Natural killer cell (primary cell): ENCODE data around the gene MED13L. TPM values are rescaled to one million over a fixed set of nuclear protein-coding genes. Genes with fewer than 3 reads are reported as not detected.

Source experiments
- ATAC-seq, 3 donors: fragments of 150-1000 bp in 2 of 3; fragments of 200-7000 bp in 1 of 3; cut with Tn5 transposase; 1 replicate in 1 of 3; 2 replicates in 2 of 3; pipeline ENCODE4 v1.10.0; 2021; ENCODE audit warnings: mild to moderate bottlenecking in 2 of 3, moderate library complexity in 2 of 3
- DNase-seq, 2 donors: peaks; one replicate each; pipeline versions ENCODE4 v3.0.0 to v3.0.0-alpha.2; 2013 to 2021; ENCODE audit warnings: mixed read lengths in 1 of 2
- H3K27ac ChIP-seq: one replicate; pipeline ENCODE4 v1.5.1; 2013; ENCODE audit warnings: mild to moderate bottlenecking, low read length
- H3K27me3 ChIP-seq: one replicate; pipeline ENCODE4 v1.6.1; 2013; ENCODE audit warnings: low read length; ENCODE audit not compliant: control insufficient read depth, insufficient read depth
- H3K36me3 ChIP-seq: one replicate; pipeline ENCODE4 v1.6.1; 2013; ENCODE audit warnings: low read length; ENCODE audit not compliant: control insufficient read depth, insufficient read depth
- H3K4me1 ChIP-seq: one replicate; pipeline ENCODE4 v1.6.1; 2013; ENCODE audit warnings: low read length; ENCODE audit not compliant: control insufficient read depth, insufficient read depth
- H3K4me3 ChIP-seq: one replicate; pipeline ENCODE4 v1.5.1; 2013; ENCODE audit warnings: low read length
- H3K9me3 ChIP-seq: one replicate; pipeline ENCODE4 v1.6.1; 2013; ENCODE audit warnings: low read length; ENCODE audit not compliant: control insufficient read depth, insufficient read depth
- H3K27ac Mint-ChIP-seq, 2 donors: one replicate each; pipeline ENCODE4 v1.8.0; 2022; ENCODE audit warnings: mild to moderate bottlenecking in 2 of 2, mixed read lengths in 2 of 2, moderate library complexity in 1 of 2
- H3K27me3 Mint-ChIP-seq, 2 donors: one replicate each; pipeline ENCODE4 v1.8.0; 2022; ENCODE audit warnings: low read depth in 2 of 2, mixed read lengths in 2 of 2
- H3K36me3 Mint-ChIP-seq: one replicate; pipeline ENCODE4 v1.8.0; 2022; ENCODE audit warnings: mixed read lengths
- H3K4me1 Mint-ChIP-seq, 2 donors: one replicate each; pipeline ENCODE4 v1.8.0; 2022; ENCODE audit warnings: mixed read lengths in 2 of 2
- H3K4me3 Mint-ChIP-seq: one replicate; pipeline ENCODE4 v1.8.0; 2022; ENCODE audit warnings: mild to moderate bottlenecking, moderate library complexity, mixed read lengths
- H3K9me3 Mint-ChIP-seq, 2 donors: one replicate each; pipeline ENCODE4 v1.8.0; 2022; ENCODE audit warnings: mixed read lengths in 2 of 2
- WGBS: methylation state at CpG from one replicate; pipeline ENCODE4 v1.1.7; 2013; ENCODE audit warnings: missing lambda C conversion rate; ENCODE audit not compliant: insufficient coverage; 5-methylcytosine and 5-hydroxymethylcytosine counted together
- intact Hi-C: fragments of 100-400 bp; cut with micrococcal nuclease; formaldehyde crosslinking; loops from one replicate; pipeline ENCODE4 v1.14.2; 2022
- total RNA-seq, 4 donors: library from RNA; stranded (reverse); fragments of 120-200 nt in 1 of 4; gene quantifications; one replicate each; pipeline versions ENCODE4 v1.2.3 to v1.2.4, GENCODE V29; 2013 to 2022
- TF ChIP-seq, protein P1 (sequence below): fragments of 200-600 bp; IDR thresholded peaks from one replicate; pipeline ENCODE4 v1.8.0; 2022; ENCODE audit warnings: antibody characterized with exemption

Gene MED13L
- total RNA-seq, 3 donors from 2014 or later (not counting 1 experiment from before 2014, with no cell fraction given): 237 to 316 (median 240) TPM

DNA sequence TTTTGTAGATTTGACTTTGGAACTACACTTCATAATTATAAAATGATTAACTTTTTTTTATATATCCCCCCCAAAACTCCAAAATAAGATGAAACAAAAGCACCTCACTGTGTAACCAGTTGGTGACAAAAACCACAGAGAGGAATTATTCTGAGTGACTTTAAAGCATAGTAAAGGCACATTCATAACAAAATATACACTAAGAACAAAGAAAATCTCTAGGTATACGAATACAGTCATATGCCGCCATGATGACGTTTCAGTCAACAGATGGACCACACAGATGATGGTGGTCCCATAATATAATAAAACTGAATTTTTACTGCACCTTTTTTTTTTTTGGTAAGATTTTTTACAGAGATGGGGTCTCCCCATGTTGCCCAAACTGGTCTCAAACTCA lies 70.7 kb downstream of the MED13L start:
- TF ChIP-seq, protein P1, sequence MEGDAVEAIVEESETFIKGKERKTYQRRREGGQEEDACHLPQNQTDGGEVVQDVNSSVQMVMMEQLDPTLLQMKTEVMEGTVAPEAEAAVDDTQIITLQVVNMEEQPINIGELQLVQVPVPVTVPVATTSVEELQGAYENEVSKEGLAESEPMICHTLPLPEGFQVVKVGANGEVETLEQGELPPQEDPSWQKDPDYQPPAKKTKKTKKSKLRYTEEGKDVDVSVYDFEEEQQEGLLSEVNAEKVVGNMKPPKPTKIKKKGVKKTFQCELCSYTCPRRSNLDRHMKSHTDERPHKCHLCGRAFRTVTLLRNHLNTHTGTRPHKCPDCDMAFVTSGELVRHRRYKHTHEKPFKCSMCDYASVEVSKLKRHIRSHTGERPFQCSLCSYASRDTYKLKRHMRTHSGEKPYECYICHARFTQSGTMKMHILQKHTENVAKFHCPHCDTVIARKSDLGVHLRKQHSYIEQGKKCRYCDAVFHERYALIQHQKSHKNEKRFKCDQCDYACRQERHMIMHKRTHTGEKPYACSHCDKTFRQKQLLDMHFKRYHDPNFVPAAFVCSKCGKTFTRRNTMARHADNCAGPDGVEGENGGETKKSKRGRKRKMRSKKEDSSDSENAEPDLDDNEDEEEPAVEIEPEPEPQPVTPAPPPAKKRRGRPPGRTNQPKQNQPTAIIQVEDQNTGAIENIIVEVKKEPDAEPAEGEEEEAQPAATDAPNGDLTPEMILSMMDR: no peak
- no peaks in the 10 kb centered on the region for H3K36me3 Mint-ChIP-seq
- no peak overlapping the region for H3K27ac ChIP-seq
- no peaks in the 10 kb centered on the region for H3K27me3 ChIP-seq
- DNase-seq: no peak
- H3K9me3 ChIP-seq: no peaks in the 10 kb centered on the region
- no peaks in the 10 kb centered on the region for H3K9me3 Mint-ChIP-seq
- no peak overlapping the region for H3K4me3 ChIP-seq
- peaks cover 67 to 74% of the 10 kb centered on the region in 2 donors for H3K4me1 Mint-ChIP-seq
- H3K4me1 ChIP-seq: peaks cover 2% of the 10 kb centered on the region
- ATAC-seq: no peak
- no peak overlapping the region for H3K27ac Mint-ChIP-seq
- H3K4me3 Mint-ChIP-seq: no peak overlapping the region
- WGBS: 84% methylated on average over 3 of the region's 3 CpGs
- no peaks in the 10 kb centered on the region for H3K27me3 Mint-ChIP-seq
- intact Hi-C loops: no loop called here
- H3K36me3 ChIP-seq: no peaks in the 10 kb centered on the region

DNA sequence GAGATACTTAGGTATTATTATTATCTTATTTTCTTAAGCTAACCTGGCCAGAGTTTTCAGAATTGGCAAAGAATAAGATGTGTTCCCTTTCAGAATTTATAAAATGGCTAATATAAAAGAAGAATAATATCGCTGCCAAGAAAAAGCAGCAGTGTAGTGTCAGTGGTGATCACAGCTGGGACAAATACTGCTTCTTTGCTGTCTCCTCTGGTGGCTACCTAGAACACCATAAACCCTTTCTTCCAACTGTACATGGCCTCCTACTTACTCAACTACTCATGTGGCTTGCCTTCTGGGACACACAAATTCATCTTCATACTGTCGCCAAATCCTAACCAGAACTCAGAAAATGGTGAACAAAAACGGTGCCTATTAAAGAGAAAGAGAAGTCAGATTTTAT lies 72.7 kb downstream of the MED13L start:
- Histone ChIP-seq H3K4me1 (no peaks in the 10 kb centered on the region), H3K27me3 (no peaks in the 10 kb centered on the region), H3K4me3 (no peak overlapping the region), H3K36me3 (no peaks in the 10 kb centered on the region), H3K9me3 (no peaks in the 10 kb centered on the region), H3K27ac (no peak overlapping the region)
- Mint-ChIP-seq H3K27me3 (no peaks in the 10 kb centered on the region), H3K4me1 (peaks cover 55 to 73% of the 10 kb centered on the region in 2 donors), H3K4me3 (no peak overlapping the region), H3K27ac (peak overlapping the region in 1 of 2 donors; percentile 5), H3K36me3 (no peaks in the 10 kb centered on the region), H3K9me3 (no peaks in the 10 kb centered on the region)
- intact Hi-C loops: no loop called here
- 97% methylated on average over 3 of the region's 3 CpGs for WGBS
- ATAC-seq (no peak), DNase-seq (no peak)
- TF ChIP-seq, protein P1: no peak

DNA sequence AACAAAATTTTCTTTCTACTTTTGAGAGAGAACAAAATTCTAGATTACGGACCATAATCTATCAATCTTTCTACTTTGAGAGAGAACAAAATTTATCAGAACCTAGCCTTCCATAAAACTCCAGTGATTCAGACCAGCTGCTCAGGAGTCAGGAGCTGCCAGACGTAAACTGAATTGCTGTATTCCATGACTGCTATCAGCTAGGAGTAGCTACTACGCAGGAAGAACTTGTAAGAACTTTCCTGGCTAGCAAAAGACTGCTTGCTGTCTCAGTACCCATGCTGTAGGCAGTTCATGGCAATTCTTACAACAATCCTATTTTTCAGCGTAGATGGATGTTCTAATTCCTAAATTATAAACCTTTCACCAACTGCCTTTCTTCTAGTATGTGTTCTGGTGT lies 73.3 kb downstream of the MED13L start:
- Mint-ChIP-seq H3K9me3 (no peaks in the 10 kb centered on the region), H3K27ac (peak overlapping the region in 1 of 2 donors; percentile 5), H3K27me3 (no peaks in the 10 kb centered on the region), H3K36me3 (no peaks in the 10 kb centered on the region), H3K4me3 (no peak overlapping the region), H3K4me1 (peaks cover 49 to 73% of the 10 kb centered on the region in 2 donors)
- intact Hi-C loops: no loop called here
- TF ChIP-seq, protein P1: no peak
- Histone ChIP-seq H3K9me3 (no peaks in the 10 kb centered on the region), H3K4me3 (no peak overlapping the region), H3K4me1 (no peaks in the 10 kb centered on the region), H3K27ac (no peak overlapping the region), H3K27me3 (no peaks in the 10 kb centered on the region), H3K36me3 (no peaks in the 10 kb centered on the region)
- ATAC-seq (no peak), DNase-seq (no peak)
- 96% methylated on average over 3 of the region's 4 CpGs for WGBS

DNA sequence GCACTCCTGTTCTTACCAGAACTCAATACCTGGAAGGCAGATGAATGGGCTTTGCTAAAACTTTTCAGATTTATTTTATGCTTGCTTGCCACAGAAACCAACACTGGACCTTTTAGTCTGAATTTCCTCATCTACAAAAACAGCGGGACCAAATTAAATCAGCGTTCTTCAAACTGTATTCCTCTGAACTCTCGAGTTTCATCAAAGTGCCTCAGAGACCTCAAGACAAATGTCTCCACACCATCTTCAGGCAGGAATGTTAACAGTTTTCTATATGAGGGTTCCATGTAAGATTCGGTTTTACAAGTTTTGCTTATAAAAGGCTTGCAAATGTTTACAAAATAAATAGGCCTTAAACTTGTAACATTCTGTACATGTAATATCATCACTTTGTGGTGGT lies 74.6 kb downstream of the MED13L start:
- intact Hi-C loops: no loop called here
- Histone ChIP-seq H3K4me1 (no peaks in the 10 kb centered on the region), H3K4me3 (no peak overlapping the region), H3K36me3 (no peaks in the 10 kb centered on the region), H3K9me3 (no peaks in the 10 kb centered on the region), H3K27ac (no peak overlapping the region), H3K27me3 (no peaks in the 10 kb centered on the region)
- TF ChIP-seq, protein P1: no peak
- ATAC-seq (no peak), DNase-seq (no peak)
- WGBS: 100% methylated on average over 3 of the region's 4 CpGs
- Mint-ChIP-seq H3K27me3 (no peaks in the 10 kb centered on the region), H3K4me1 (peaks cover 60 to 77% of the 10 kb centered on the region in 2 donors), H3K4me3 (no peak overlapping the region), H3K27ac (peak overlapping the region; percentile 19 to 47), H3K9me3 (no peaks in the 10 kb centered on the region), H3K36me3 (no peaks in the 10 kb centered on the region)
